ENCODE measurements around the gene KLF6.
A peak's percentile ranks its signal among the peaks of the same experiment; 100 is the strongest.

The KLF6 gene

GRCh38 chr10:3757250-3757637 is 27.8 kb downstream of the KLF6 start:
- H3K4me3 ChIP-seq (ENCODE audit: low read depth, low read length): peak overlapping the region; percentile 27; the same call in 1 of the 2 replicates
- no peak for TF ChIP-seq CTCF (IDR thresholded peaks at IDR 0.05; ENCODE audit: insufficient read depth, low read depth, low read length, missing control alignments)
- peak; percentile 53 for DNase-seq (ENCODE audit: low read depth)

- no peak for TF ChIP-seq CTCF (IDR thresholded peaks at IDR 0.05; ENCODE audit: insufficient read depth, low read depth, low read length, missing control alignments)
- H3K4me3 ChIP-seq (ENCODE audit: low read depth, low read length): no peak overlapping the region
- no peak for DNase-seq (ENCODE audit: low read depth)
These were observed 28.7 kb downstream of the KLF6 start for GRCh38 chr10:3756360-3756740.

- DNase-seq (ENCODE audit: low read depth): no peak
- H3K4me3 ChIP-seq (ENCODE audit: low read depth, low read length): no peak overlapping the region
These were observed 29.3 kb downstream of the KLF6 start for GRCh38 chr10:3755440-3756359.

GRCh38 chr10:3754727-3755439 is 30.1 kb downstream of the KLF6 start:
- no peak for DNase-seq (ENCODE audit: low read depth)
- H3K4me3 ChIP-seq (ENCODE audit: low read depth, low read length): no peak overlapping the region
- no peak for TF ChIP-seq CTCF (IDR thresholded peaks at IDR 0.05; ENCODE audit: insufficient read depth, low read depth, low read length, missing control alignments)

More at GRCh38 chr10:3755440-3756359, 29.3 kb downstream of the KLF6 start:
- no peak for TF ChIP-seq CTCF (IDR thresholded peaks at IDR 0.05; ENCODE audit: insufficient read depth, low read depth, low read length, missing control alignments)

- DNase-seq (ENCODE audit: low read depth): no peak
- TF ChIP-seq CTCF (IDR thresholded peaks at IDR 0.05; ENCODE audit: insufficient read depth, low read depth, low read length, missing control alignments): no peak
- no peak overlapping the region for H3K4me3 ChIP-seq (ENCODE audit: low read depth, low read length)
These were observed 34.2 kb downstream of the KLF6 start for GRCh38 chr10:3750854-3751253.

GRCh38 chr10:3750006-3750816 is 34.8 kb downstream of the KLF6 start:
- DNase-seq (ENCODE audit: low read depth): no peak
- no peak overlapping the region for H3K4me3 ChIP-seq (ENCODE audit: low read depth, low read length)
- no peak for TF ChIP-seq CTCF (IDR thresholded peaks at IDR 0.05; ENCODE audit: insufficient read depth, low read depth, low read length, missing control alignments)

All from GM12865 (cell line).